Measurements from ENCODE around the gene CTNS.

DNA sequence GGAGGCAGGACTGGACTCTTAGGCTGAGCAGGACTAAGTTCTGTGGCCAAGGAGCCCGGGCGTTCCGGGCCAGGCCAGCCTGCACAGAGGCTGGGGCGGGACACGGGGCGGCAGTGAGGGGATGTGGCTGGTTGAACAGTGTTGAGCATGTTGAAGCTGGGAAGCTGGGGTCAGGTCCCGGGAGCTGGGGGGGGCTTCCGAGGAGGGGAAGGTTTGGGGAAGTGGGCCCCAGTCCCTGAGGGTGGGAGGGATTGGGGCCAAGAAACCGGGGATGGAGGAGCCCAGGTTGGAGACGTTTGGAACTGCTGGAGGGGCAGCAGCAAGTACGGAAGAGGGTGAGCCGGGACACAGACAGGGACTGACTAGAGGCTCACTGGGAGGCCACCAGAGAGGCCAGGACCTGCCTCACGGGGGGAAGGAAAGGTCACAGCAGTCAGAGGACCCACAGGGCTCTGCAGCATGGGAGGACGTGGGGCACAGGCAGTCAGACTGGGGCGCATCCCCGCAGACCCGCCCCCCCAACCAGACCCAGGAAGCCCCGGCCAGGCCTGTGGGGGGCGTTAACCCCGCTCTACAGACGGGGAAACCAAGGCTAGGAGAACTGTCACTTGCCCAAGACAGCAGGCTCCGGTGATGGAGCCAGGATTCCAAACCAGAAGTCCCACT, 22.4 kb downstream of the CTNS start:
- TF ChIP-seq EZH2 (IDR thresholded peaks at IDR 0.05; ENCODE audit: borderline replicate concordance, low read length) = no peak
- TF ChIP-seq, protein P1, sequence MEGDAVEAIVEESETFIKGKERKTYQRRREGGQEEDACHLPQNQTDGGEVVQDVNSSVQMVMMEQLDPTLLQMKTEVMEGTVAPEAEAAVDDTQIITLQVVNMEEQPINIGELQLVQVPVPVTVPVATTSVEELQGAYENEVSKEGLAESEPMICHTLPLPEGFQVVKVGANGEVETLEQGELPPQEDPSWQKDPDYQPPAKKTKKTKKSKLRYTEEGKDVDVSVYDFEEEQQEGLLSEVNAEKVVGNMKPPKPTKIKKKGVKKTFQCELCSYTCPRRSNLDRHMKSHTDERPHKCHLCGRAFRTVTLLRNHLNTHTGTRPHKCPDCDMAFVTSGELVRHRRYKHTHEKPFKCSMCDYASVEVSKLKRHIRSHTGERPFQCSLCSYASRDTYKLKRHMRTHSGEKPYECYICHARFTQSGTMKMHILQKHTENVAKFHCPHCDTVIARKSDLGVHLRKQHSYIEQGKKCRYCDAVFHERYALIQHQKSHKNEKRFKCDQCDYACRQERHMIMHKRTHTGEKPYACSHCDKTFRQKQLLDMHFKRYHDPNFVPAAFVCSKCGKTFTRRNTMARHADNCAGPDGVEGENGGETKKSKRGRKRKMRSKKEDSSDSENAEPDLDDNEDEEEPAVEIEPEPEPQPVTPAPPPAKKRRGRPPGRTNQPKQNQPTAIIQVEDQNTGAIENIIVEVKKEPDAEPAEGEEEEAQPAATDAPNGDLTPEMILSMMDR (conservative IDR thresholded peaks at IDR 0.05 in 1 of 2, IDR thresholded peaks at IDR 0.05 in 1 of 2; ENCODE audit: extremely low read depth in 1 of 2, insufficient read depth in 1 of 2, low read depth in 1 of 2, low read length in 2 of 2) = no peak
